Smooth muscle cell of trachea (primary cell): Measurements from ENCODE around the gene ANKRD33. TPM values are rescaled to one million over a fixed set of nuclear protein-coding genes. Genes with fewer than 3 reads are reported as not detected.

Experiments
- total RNA-seq: library from RNA; depleted of rRNA; stranded (reverse); fragments of >200 nt; gene quantifications from 2 replicates; pipeline ENCODE4 v1.2.1, GENCODE V29; 2014

Gene ANKRD33
- total RNA-seq, result 0.15 and 0.33 TPM in 2 replicates

GRCh38 chr12:51887476-51888315 is at the start of gene ANKRD33:
ANKRD33 (plus strand) TSS chr12:51888103; CDS start chr12:51888187, 84 bp downstream.

GRCh38 chr12:51848326-51848727 is 39.6 kb upstream of the ANKRD33 start, which contains the start of gene FIGNL2:
FIGNL2 (minus strand) TSS chr12:51848718; CDS start chr12:51822413, 26,305 bp downstream.

GRCh38 chr12:51907083-51907855 is 19.4 kb downstream of the ANKRD33 start, which contains the start of gene ACVRL1:
ACVRL1 (plus strand) TSS chr12:51907504; CDS start chr12:51912475, 4,971 bp downstream.

Other genes starting within 250 kb of the ANKRD33 start
- gene FIGNL2, start 39.4 kb upstream of the ANKRD33 start, total RNA-seq, result 0.29 and 0.50 TPM in 2 replicates
- 148 and 164 TPM in 2 replicates for gene ACVRL1, start 19.4 kb downstream of the ANKRD33 start, total RNA-seq
- gene ACVR1B, start 63.6 kb downstream of the ANKRD33 start, total RNA-seq, result 13.1 and 17.4 TPM in 2 replicates
- 15.9 and 19.8 TPM in 2 replicates for gene TAMALIN, start 118.8 kb downstream of the ANKRD33 start, total RNA-seq
- 2.6 and 4.3 TPM in 2 replicates for gene NR4A1, start 163.3 kb downstream of the ANKRD33 start, total RNA-seq
- 57.6 and 74.9 TPM in 2 replicates for gene ATG101, start 181.9 kb downstream of the ANKRD33 start, total RNA-seq
- gene SMIM41, start 191.6 kb downstream of the ANKRD33 start, total RNA-seq, result 4.5 and 4.8 TPM in 2 replicates